Panc1 (cell line): ENCODE results near the gene HSF2BP. TPM values are rescaled to one million over a fixed set of nuclear protein-coding genes. Genes with fewer than 3 reads are reported as not detected.

Source experiments
- ATAC-seq: fragments of 200-7000 bp; cut with Tn5 transposase; 2 replicates; pipeline ENCODE4 v1.9.1; 2020; ENCODE audit warnings: mild to moderate bottlenecking, moderate library complexity
- BruUV-seq: library from RNA; stranded (reverse); fragments of 400-500 nt; replicated peaks from 2 replicates; lab custom pipeline; 2021; lab: Mats Ljungman, UMichigan
- CTCF ChIA-PET: fragments of 300-600 bp; sonication (Branson Sonifier 250); formaldehyde crosslinking; loops from one replicate; lab custom pipeline; 2022; ENCODE audit warnings: antibody characterized with exemption; lab: Charles Lee
- POLR2A ChIA-PET: fragments of 300-600 bp; sonication (Branson Sonifier 250); formaldehyde crosslinking; loops from one replicate; lab custom pipeline; 2022; ENCODE audit warnings: antibody characterized with exemption; lab: Charles Lee
- DNase-seq: peaks from one replicate; pipeline ENCODE4 v3.0.0-alpha.2; 2010; ENCODE audit warnings: low read depth, low spot score
- H3K27ac ChIP-seq: 2 replicates; pipeline ENCODE4 v1.5.1; 2011; ENCODE audit warnings: mild to moderate bottlenecking, low read length, inconsistent platforms
- H3K27me3 ChIP-seq: fragments of 200-500 bp; sonication (Bioruptor generic); 2 replicates; pipeline ENCODE4 v1.6.0; 2014; ENCODE audit warnings: low read length, inconsistent platforms; ENCODE audit not compliant: control insufficient read depth, insufficient read depth
- H3K36me3 ChIP-seq: fragments of 200-500 bp; sonication (Bioruptor generic); 2 replicates; pipeline ENCODE4 v1.5.1; 2014; ENCODE audit warnings: inconsistent platforms, mild to moderate bottlenecking, low read length, moderate library complexity; ENCODE audit not compliant: control insufficient read depth, insufficient read depth
- H3K4me1 ChIP-seq: 2 replicates; pipeline ENCODE4 v1.5.1; 2011; ENCODE audit warnings: inconsistent platforms, mild to moderate bottlenecking, low read length, moderate library complexity; ENCODE audit not compliant: control insufficient read depth, insufficient read depth
- H3K4me3 ChIP-seq, 2 experiments: 2 replicates each; pipeline ENCODE4 v1.5.1; 2011 to 2012; ENCODE audit warnings: low read depth in 2 of 2, low read length in 2 of 2, mild to moderate bottlenecking in 2 of 2, inconsistent platforms in 1 of 2, moderate library complexity in 1 of 2
- H3K9me3 ChIP-seq: fragments of 200-500 bp; sonication (Bioruptor generic); 2 replicates; pipeline ENCODE4 v1.5.1; 2014; ENCODE audit warnings: low read depth, mild to moderate bottlenecking, inconsistent platforms, low read length, moderate library complexity; ENCODE audit not compliant: control insufficient read depth, insufficient read depth
- POLR2AphosphoS5 ChIP-seq: IDR thresholded peaks from 2 replicates; pipeline ENCODE4 v1.6.1; 2012; ENCODE audit warnings: mild to moderate bottlenecking, low read depth, low read length, moderate library complexity
- SIN3A ChIP-seq: IDR thresholded peaks from 2 replicates; pipeline ENCODE4 v1.6.1; 2012; ENCODE audit warnings: low read depth, mild to moderate bottlenecking, low read length, moderate library complexity, borderline replicate concordance; ENCODE audit not compliant: insufficient read depth
- TCF7L2 ChIP-seq: IDR thresholded peaks from 2 replicates; pipeline ENCODE4 v1.6.1; 2011; ENCODE audit warnings: mild to moderate bottlenecking, low read depth, low read length, inconsistent platforms
- in situ Hi-C: cut with HindIII; loops from 2 replicates; pipeline ENCODE4 v1.10.0; 2016; ENCODE audit warnings: low sequenced_read_pairs, low pct_unique_long_range_greater_than_20kb
- intact Hi-C: fragments of 100-400 bp; cut with micrococcal nuclease; formaldehyde crosslinking; loops from one replicate; pipeline ENCODE4 v1.10.0; 2022; ENCODE audit not compliant: unreplicated experiment
- total RNA-seq: library from RNA; stranded (reverse); gene quantifications from one replicate; pipeline ENCODE4 v1.2.1, GENCODE V29; 2021; ENCODE audit not compliant: unreplicated experiment
- TF ChIP-seq, protein P1 (sequence below), 2 experiments: IDR thresholded peaks; 2 replicates each; pipeline ENCODE4 v1.6.1; 2011 to 2012; ENCODE audit warnings: low read depth in 2 of 2, control low read depth in 1 of 2, low read length in 1 of 2, mild to moderate bottlenecking in 1 of 2, moderate library complexity in 1 of 2; ENCODE audit not compliant: insufficient read depth in 1 of 2
- TF ChIP-seq, protein P2 (sequence below): fragments of 450-650 bp; IDR thresholded peaks from 2 replicates; pipeline ENCODE4 v1.5.1; 2017; ENCODE audit warnings: mild to moderate bottlenecking

The HSF2BP gene
- total RNA-seq, 1 experiment from 2014 or later: 4.2 TPM

DNA sequence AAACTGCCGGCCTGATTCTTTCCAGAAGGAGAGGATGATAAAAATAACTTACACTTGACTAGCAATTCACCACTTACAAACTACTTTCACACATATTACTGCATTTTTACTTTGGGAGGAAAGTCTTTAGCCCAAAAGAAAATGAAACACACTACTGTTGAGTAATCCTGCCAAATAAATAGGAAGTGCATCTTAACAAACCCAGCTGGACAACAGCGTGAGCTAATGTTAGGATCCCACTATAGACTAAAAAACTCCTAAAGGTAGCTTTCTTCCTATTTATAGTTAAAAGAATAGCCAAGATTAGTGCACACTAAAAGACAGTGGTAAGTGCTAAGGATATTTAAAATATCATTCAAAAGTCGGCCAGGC, 83.8 kb downstream of the HSF2BP start:
- POLR2A ChIA-PET: no interaction called here
- CTCF ChIA-PET: no interaction called here
- no peaks in the 10 kb centered on the region for H3K27me3 ChIP-seq
- intact Hi-C loops (no loop called here), in situ Hi-C loops (no loop called here)
- no peak overlapping the region for H3K4me3 ChIP-seq
- TF ChIP-seq POLR2AphosphoS5 (no peak), SIN3A (no peak), TCF7L2 (no peak)
- TF ChIP-seq, protein P1, sequence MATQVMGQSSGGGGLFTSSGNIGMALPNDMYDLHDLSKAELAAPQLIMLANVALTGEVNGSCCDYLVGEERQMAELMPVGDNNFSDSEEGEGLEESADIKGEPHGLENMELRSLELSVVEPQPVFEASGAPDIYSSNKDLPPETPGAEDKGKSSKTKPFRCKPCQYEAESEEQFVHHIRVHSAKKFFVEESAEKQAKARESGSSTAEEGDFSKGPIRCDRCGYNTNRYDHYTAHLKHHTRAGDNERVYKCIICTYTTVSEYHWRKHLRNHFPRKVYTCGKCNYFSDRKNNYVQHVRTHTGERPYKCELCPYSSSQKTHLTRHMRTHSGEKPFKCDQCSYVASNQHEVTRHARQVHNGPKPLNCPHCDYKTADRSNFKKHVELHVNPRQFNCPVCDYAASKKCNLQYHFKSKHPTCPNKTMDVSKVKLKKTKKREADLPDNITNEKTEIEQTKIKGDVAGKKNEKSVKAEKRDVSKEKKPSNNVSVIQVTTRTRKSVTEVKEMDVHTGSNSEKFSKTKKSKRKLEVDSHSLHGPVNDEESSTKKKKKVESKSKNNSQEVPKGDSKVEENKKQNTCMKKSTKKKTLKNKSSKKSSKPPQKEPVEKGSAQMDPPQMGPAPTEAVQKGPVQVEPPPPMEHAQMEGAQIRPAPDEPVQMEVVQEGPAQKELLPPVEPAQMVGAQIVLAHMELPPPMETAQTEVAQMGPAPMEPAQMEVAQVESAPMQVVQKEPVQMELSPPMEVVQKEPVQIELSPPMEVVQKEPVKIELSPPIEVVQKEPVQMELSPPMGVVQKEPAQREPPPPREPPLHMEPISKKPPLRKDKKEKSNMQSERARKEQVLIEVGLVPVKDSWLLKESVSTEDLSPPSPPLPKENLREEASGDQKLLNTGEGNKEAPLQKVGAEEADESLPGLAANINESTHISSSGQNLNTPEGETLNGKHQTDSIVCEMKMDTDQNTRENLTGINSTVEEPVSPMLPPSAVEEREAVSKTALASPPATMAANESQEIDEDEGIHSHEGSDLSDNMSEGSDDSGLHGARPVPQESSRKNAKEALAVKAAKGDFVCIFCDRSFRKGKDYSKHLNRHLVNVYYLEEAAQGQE (IDR thresholded peaks at IDR 0.05; ENCODE audit: insufficient read depth in 1 of 2, low read depth in 2 of 2, low read length in 1 of 2): no peak
- TF ChIP-seq, protein P2, sequence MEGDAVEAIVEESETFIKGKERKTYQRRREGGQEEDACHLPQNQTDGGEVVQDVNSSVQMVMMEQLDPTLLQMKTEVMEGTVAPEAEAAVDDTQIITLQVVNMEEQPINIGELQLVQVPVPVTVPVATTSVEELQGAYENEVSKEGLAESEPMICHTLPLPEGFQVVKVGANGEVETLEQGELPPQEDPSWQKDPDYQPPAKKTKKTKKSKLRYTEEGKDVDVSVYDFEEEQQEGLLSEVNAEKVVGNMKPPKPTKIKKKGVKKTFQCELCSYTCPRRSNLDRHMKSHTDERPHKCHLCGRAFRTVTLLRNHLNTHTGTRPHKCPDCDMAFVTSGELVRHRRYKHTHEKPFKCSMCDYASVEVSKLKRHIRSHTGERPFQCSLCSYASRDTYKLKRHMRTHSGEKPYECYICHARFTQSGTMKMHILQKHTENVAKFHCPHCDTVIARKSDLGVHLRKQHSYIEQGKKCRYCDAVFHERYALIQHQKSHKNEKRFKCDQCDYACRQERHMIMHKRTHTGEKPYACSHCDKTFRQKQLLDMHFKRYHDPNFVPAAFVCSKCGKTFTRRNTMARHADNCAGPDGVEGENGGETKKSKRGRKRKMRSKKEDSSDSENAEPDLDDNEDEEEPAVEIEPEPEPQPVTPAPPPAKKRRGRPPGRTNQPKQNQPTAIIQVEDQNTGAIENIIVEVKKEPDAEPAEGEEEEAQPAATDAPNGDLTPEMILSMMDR: no peak
- BruUV-seq: no TSS peak
- ATAC-seq: no peak
- no peaks in the 10 kb centered on the region for H3K36me3 ChIP-seq
- no peak for DNase-seq
- no peaks in the 10 kb centered on the region for H3K9me3 ChIP-seq
- no peak overlapping the region for H3K27ac ChIP-seq
- H3K4me1 ChIP-seq: no peaks in the 10 kb centered on the region

DNA sequence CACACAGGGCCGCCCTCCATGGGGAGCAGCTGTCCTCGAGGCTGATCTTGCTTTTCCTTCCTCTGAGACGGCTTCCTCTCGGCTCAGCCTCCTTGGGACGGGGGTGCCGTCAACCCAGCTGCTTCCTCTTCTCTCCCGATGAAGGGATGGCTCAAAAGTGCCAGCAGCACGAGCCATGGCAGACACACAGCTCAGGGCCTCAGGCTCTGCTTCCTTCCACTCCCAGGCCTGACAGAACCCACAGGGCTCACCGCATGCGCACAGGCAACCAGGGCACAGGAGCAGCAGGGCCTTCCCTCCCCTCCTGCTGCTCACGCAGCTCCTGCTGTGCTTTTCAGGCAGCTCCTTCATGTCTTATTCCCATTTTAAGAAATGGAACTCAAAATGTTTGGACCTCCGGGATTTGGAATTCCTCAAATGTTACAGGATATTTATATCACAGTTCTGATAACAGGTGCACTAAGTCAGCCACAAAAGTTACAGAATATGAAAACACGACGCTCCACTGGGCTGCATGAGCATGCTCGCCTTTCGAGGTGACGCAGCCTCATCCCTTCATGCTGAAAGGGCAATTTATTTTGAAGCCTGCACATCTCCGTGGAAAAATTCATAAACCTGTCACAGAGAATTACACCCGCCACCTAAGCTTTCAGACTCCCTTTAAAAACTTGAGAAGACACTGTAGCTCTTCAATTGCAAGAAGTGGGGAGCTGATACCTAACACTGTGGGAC, 84.4 kb downstream of the HSF2BP start:
- Histone ChIP-seq H3K4me1 (no peaks in the 10 kb centered on the region), H3K36me3 (no peaks in the 10 kb centered on the region), H3K27me3 (no peaks in the 10 kb centered on the region), H3K9me3 (no peaks in the 10 kb centered on the region), H3K27ac (no peak overlapping the region), H3K4me3 (no peak overlapping the region)
- ChIA-PET POLR2A (no interaction called here), CTCF (no interaction called here)
- BruUV-seq: no TSS peak
- DNase-seq: no peak
- intact Hi-C loops: no loop called here
- in situ Hi-C loops: no loop called here
- TF ChIP-seq SIN3A (no peak), TCF7L2 (no peak), POLR2AphosphoS5 (no peak)
- TF ChIP-seq, protein P1 (IDR thresholded peaks at IDR 0.05; ENCODE audit: insufficient read depth in 1 of 2, low read depth in 2 of 2, low read length in 1 of 2): no peak
- TF ChIP-seq, protein P2: no peak
- ATAC-seq: no peak
